ENCODE data around the gene RAMP1.

RAMP1 gene

DNA sequence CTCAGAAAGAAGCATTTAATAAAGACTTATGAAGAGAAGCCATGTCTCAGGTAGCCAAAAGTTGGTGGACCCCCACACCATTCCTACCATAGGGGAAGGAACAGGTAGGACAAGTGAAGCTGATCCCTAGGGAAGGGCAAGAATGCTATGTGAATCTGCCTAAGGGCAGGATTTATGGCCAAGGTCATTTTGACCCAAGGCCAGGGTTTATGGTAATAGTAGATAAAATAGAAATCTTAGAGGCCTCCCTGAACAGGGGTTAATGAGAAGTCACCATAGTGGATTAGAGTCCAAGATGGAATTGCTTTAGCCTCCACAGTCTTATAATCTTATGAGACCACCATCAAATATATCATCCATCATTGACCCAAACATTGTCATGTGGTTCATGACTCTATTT lies 81.4 kb downstream of the RAMP1 start:
- Histone ChIP-seq H3K27me3 (ENCODE audit: insufficient read depth, poor library complexity, severe bottlenecking) (no peaks in the 10 kb centered on the region), H3K4me3 (replicated peaks; ENCODE audit: insufficient read depth, low read length) (no peak overlapping the region), H3K27ac (replicated peaks) (no peak overlapping the region)
- no peak for TF ChIP-seq POLR2AphosphoS5 (IDR thresholded peaks at IDR 0.05; ENCODE audit: low read depth)
- TF ChIP-seq, protein P1, sequence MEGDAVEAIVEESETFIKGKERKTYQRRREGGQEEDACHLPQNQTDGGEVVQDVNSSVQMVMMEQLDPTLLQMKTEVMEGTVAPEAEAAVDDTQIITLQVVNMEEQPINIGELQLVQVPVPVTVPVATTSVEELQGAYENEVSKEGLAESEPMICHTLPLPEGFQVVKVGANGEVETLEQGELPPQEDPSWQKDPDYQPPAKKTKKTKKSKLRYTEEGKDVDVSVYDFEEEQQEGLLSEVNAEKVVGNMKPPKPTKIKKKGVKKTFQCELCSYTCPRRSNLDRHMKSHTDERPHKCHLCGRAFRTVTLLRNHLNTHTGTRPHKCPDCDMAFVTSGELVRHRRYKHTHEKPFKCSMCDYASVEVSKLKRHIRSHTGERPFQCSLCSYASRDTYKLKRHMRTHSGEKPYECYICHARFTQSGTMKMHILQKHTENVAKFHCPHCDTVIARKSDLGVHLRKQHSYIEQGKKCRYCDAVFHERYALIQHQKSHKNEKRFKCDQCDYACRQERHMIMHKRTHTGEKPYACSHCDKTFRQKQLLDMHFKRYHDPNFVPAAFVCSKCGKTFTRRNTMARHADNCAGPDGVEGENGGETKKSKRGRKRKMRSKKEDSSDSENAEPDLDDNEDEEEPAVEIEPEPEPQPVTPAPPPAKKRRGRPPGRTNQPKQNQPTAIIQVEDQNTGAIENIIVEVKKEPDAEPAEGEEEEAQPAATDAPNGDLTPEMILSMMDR (IDR thresholded peaks at IDR 0.05; ENCODE audit: insufficient read depth, low read length): no peak
- no peak for TF ChIP-seq GABPA (IDR thresholded peaks at IDR 0.05; ENCODE audit: low read depth)
- no peak for TF ChIP-seq REST (IDR thresholded peaks at IDR 0.05; ENCODE audit: insufficient replicate concordance, low read depth)
- no peak for TF ChIP-seq SPI1 (IDR thresholded peaks at IDR 0.05; ENCODE audit: borderline replicate concordance, low read depth)
- DNase-seq (ENCODE audit: low read depth in 1 of 2, low spot score in 1 of 2): no peak

- DNase-seq (ENCODE audit: low read depth in 1 of 2, low spot score in 1 of 2): no peak
- TF ChIP-seq GABPA (IDR thresholded peaks at IDR 0.05; ENCODE audit: low read depth) (no peak), REST (IDR thresholded peaks at IDR 0.05; ENCODE audit: insufficient replicate concordance, low read depth) (no peak), SPI1 (IDR thresholded peaks at IDR 0.05; ENCODE audit: borderline replicate concordance, low read depth) (no peak), POLR2AphosphoS5 (IDR thresholded peaks at IDR 0.05; ENCODE audit: low read depth) (no peak)
- TF ChIP-seq, protein P1 (IDR thresholded peaks at IDR 0.05; ENCODE audit: insufficient read depth, low read length): no peak
Measured at GRCh38 chr2:237941239-237941638, 81.8 kb downstream of the RAMP1 start.

GRCh38 chr2:237942513-237942899 lies 83.1 kb downstream of the RAMP1 start:
- no peaks in the 10 kb centered on the region for H3K27me3 ChIP-seq (ENCODE audit: insufficient read depth, poor library complexity, severe bottlenecking)
- no peak overlapping the region for H3K4me3 ChIP-seq (replicated peaks; ENCODE audit: insufficient read depth, low read length)
- TF ChIP-seq, protein P1 (IDR thresholded peaks at IDR 0.05; ENCODE audit: insufficient read depth, low read length): no peak
- TF ChIP-seq SPI1 (IDR thresholded peaks at IDR 0.05; ENCODE audit: borderline replicate concordance, low read depth): no peak
- no peak for TF ChIP-seq GABPA (IDR thresholded peaks at IDR 0.05; ENCODE audit: low read depth)
- TF ChIP-seq REST (IDR thresholded peaks at IDR 0.05; ENCODE audit: insufficient replicate concordance, low read depth): no peak
- no peak for TF ChIP-seq POLR2AphosphoS5 (IDR thresholded peaks at IDR 0.05; ENCODE audit: low read depth)
- no peak overlapping the region for H3K27ac ChIP-seq (replicated peaks)
- no peak for DNase-seq (ENCODE audit: low read depth in 1 of 2, low spot score in 1 of 2)

More at GRCh38 chr2:237941239-237941638, 81.8 kb downstream of the RAMP1 start:
- no peaks in the 10 kb centered on the region for H3K27me3 ChIP-seq (ENCODE audit: insufficient read depth, poor library complexity, severe bottlenecking)
- no peak overlapping the region for H3K27ac ChIP-seq (replicated peaks)
- no peak overlapping the region for H3K4me3 ChIP-seq (replicated peaks; ENCODE audit: insufficient read depth, low read length)

Measured in HL-60 (cell line).